ENCODE measurements around the gene CLPSL1. TPM values are rescaled to one million over a fixed set of nuclear protein-coding genes. Genes with fewer than 3 reads are reported as not detected.
"Not testable (repeated sequence)": the region's sequence is repeated elsewhere in the genome, so short reads cannot be mapped to it uniquely, and the experiment has no call there.

CLPSL1 gene, protein sequence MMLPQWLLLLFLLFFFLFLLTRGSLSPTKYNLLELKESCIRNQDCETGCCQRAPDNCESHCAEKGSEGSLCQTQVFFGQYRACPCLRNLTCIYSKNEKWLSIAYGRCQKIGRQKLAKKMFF
- total RNA-seq: not detected

DNA sequence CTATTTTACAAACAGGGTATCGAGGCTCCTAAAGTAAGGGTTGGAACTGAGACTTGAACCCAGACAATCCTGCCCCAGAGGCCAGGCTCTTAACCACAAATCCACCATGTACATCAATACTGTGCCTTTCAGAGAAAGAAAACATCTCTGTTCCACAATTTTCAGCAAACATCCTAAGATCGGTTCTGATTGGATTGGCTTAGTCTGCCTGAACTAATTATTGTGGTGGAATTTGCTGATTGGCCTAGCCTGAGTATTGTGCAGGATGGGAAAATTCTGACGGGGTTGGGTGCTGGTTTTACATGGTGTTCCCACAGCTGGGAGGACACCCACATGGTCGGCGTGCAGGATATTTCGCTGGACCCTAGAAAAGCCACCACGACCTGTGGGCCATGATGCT is at the start of gene CLPSL1:
Gene CLPSL1 (plus strand): TSS at position 301 of the 400 bp plus-strand sequence. CDS start 92 bp downstream, at position 393.
- H3K4me3 ChIP-seq: no peak within 1 kb of the TSS
- DNase-seq (ENCODE audit: low spot score in 2 of 2): no peak
- H3K9me3 ChIP-seq: no peaks in the 10 kb centered on the region
- WGBS: 82% methylated on average over 7 of the region's 7 CpGs
- H3K36me3 ChIP-seq: no peaks in the 10 kb centered on the region
- TF ChIP-seq EP300 (IDR thresholded peaks at IDR 0.05): no peak
- no peak for TF ChIP-seq POLR2A (IDR thresholded peaks at IDR 0.05)
- TF ChIP-seq, protein P1, sequence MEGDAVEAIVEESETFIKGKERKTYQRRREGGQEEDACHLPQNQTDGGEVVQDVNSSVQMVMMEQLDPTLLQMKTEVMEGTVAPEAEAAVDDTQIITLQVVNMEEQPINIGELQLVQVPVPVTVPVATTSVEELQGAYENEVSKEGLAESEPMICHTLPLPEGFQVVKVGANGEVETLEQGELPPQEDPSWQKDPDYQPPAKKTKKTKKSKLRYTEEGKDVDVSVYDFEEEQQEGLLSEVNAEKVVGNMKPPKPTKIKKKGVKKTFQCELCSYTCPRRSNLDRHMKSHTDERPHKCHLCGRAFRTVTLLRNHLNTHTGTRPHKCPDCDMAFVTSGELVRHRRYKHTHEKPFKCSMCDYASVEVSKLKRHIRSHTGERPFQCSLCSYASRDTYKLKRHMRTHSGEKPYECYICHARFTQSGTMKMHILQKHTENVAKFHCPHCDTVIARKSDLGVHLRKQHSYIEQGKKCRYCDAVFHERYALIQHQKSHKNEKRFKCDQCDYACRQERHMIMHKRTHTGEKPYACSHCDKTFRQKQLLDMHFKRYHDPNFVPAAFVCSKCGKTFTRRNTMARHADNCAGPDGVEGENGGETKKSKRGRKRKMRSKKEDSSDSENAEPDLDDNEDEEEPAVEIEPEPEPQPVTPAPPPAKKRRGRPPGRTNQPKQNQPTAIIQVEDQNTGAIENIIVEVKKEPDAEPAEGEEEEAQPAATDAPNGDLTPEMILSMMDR (IDR thresholded peaks at IDR 0.05): no peak
- no peak for TF ChIP-seq POLR2AphosphoS5 (IDR thresholded peaks at IDR 0.05)
- H3K27me3 ChIP-seq: peaks cover 30% of the 10 kb centered on the region
- peaks cover 11% of the 10 kb centered on the region for H3K4me1 ChIP-seq
- no peak within 1 kb of the TSS for H3K27ac ChIP-seq

DNA sequence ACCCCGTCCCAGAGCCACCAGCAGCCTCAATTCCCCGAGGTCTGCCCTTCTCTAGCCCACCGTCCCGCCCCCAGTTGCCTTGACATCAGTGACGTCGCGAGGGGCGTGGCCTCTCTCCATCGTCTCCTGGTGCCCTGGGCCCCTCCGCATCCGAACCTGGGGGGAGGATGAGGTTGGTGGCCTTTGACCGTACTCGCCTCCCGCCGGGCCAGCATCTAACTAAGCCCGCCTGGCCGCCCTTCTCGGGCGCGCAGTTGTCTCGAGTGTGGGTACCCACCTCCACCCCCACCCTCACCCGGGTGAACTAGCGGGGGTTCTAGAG is 49.4 kb upstream of the CLPSL1 start:
- Histone ChIP-seq H3K36me3 (no peaks in the 10 kb centered on the region), H3K4me3 (peak overlapping the region; percentile 59), H3K4me1 (peaks cover 96% of the 10 kb centered on the region), H3K9me3 (no peaks in the 10 kb centered on the region), H3K27me3 (no peaks in the 10 kb centered on the region), H3K27ac (peak overlapping the region; percentile 100)
- TF ChIP-seq POLR2A (IDR thresholded peaks at IDR 0.05) (peak; percentile 63 to 89), EP300 (IDR thresholded peaks at IDR 0.05) (no peak), POLR2AphosphoS5 (IDR thresholded peaks at IDR 0.05) (peak in 1 of 3 donors; percentile 3)
- TF ChIP-seq, protein P1 (IDR thresholded peaks at IDR 0.05): no peak
- peak; percentile 99 for DNase-seq (ENCODE audit: low spot score in 2 of 2)
- no CpG with 5 or more reads among the region's 23 CpGs for WGBS

DNA sequence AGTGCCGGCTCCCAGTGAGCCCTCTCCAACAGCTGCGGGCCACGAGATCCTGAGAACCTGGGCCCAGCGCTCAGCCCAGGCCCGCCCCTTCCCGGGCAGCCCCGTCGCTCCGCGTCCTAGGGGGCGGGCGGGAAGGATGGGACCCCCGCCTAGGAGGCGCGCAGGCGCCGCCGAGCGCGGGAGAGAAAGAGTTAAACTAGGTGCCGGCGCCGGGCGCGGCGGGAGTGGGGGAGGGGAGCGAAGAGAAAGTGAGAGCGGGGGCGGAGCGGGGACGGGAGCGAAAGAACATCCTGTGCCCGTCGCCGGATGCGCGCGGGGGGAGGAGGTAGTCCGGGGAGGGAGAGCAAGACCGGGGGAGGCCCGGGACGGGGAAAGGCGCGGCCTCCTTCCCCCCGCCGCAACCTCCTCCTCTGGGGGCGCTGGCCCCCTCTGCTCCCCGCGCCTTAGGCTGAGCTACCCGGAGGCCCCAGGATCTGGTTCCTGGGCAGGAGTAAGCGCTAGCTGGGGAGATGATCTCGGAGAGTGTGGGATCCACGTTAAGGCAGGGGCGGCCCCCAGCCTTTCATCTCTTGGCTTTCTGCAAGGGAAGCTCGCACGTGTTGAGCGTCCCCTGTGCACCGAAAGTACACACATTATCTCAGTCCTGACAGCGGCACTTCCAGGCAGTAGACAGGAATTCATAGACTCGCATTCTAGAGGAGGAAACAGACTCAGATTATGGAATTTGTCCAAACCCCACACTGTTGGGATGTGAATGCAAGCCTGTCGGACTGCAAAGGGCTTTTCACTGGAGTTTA is 48.9 kb upstream of the CLPSL1 start:
- under 1% methylated on average over 30 of the region's 61 CpGs for WGBS
- Histone ChIP-seq H3K4me1 (peaks cover 93% of the 10 kb centered on the region), H3K27ac (peak overlapping the region; percentile 100), H3K4me3 (peak overlapping the region; percentile 59), H3K36me3 (no peaks in the 10 kb centered on the region), H3K27me3 (no peaks in the 10 kb centered on the region), H3K9me3 (no peaks in the 10 kb centered on the region)
- peak; percentile 91 for TF ChIP-seq EP300 (IDR thresholded peaks at IDR 0.05)
- TF ChIP-seq POLR2AphosphoS5 (IDR thresholded peaks at IDR 0.05): peak in 2 of 3 donors; percentile 94 to 99
- TF ChIP-seq, protein P1 (IDR thresholded peaks at IDR 0.05): no peak
- TF ChIP-seq POLR2A (IDR thresholded peaks at IDR 0.05): no peak
- DNase-seq (ENCODE audit: low spot score in 2 of 2): peak; percentile 98 to 99

DNA sequence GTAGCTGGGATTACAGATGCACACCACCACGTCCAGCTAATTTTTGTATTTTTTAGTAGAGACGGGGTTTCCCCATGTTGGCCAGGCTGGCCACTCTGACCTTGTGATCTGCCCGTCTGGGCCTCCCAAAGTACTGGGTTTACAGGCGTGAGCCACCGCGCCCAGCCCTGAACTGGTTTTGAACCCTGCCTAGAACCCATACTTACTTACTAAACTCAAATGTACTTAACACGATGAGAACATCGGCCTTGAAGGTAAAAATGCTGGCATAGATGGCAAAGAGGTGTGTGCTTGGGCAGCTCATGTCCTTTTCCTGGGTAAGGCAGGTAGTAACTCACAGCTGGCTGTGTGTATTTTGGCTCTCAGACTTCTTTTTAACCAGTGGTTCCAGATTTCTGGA is 47.2 kb upstream of the CLPSL1 start:
- no peak for DNase-seq (ENCODE audit: low spot score in 2 of 2)
- Histone ChIP-seq H3K4me3 (no peak overlapping the region), H3K9me3 (no peaks in the 10 kb centered on the region), H3K36me3 (no peaks in the 10 kb centered on the region), H3K27ac (peak overlapping the region; percentile 100), H3K27me3 (no peaks in the 10 kb centered on the region), H3K4me1 (peaks cover 84% of the 10 kb centered on the region)
- 80% methylated on average over 8 of the region's 8 CpGs for WGBS
- no peak for TF ChIP-seq POLR2AphosphoS5 (IDR thresholded peaks at IDR 0.05)
- no peak for TF ChIP-seq POLR2A (IDR thresholded peaks at IDR 0.05)
- TF ChIP-seq EP300 (IDR thresholded peaks at IDR 0.05): no peak
- TF ChIP-seq, protein P1 (IDR thresholded peaks at IDR 0.05): no peak

DNA sequence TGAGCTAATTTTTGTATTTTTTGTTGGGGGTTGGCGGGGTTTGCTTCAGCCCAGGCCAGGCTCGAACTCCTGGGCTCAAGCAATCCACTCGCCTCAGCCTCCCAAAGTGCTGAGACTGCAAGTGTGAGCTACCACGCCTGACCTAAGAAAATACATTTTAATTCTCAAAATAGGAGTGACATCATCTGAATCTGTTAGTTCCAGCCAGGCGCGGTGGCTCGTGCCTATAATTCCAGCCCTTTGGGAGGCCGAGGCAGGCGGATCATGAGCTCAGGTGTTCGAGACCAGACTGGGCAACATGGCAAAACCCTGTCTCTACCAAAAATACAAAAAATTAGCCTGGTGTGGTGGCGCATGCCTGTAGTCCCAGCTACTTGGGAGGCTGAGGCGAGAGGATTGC is 46.5 kb upstream of the CLPSL1 start:
- Histone ChIP-seq H3K27ac (peak overlapping the region; percentile 100), H3K4me1 (peaks cover 77% of the 10 kb centered on the region)
- H3K4me3 ChIP-seq; H3K36me3 ChIP-seq; H3K9me3 ChIP-seq; H3K27me3 ChIP-seq; DNase-seq (ENCODE audit: low spot score in 2 of 2): not testable (repeated sequence)
- 86% methylated on average over 12 of the region's 12 CpGs for WGBS
